ENCODE results near the gene NUBP1. TPM values are rescaled to one million over a fixed set of nuclear protein-coding genes. Genes with fewer than 3 reads are reported as not detected.

Gene NUBP1
- total RNA-seq, 2 experiments from 2014 or later: 24.9 to 28.4 TPM

- DNase-seq: no peak
- no peak for ATAC-seq
- H3K27ac Mint-ChIP-seq: no peak overlapping the region
- no peaks in the 10 kb centered on the region for H3K9me3 Mint-ChIP-seq (ENCODE audit: insufficient read depth)
- ChIA-PET CTCF (interaction anchor here (1.1 kb wide), 1 partner anchor 16 kb away, joined by 3 read pairs; no protein-coding TSS in a partner anchor), POLR2A (interaction anchor here (0.5 to 1.0 kb wide), 2 partner anchors 100 to 165 kb away, joined by 3 read pairs; no protein-coding TSS in a partner anchor)
- H3K27me3 Mint-ChIP-seq (ENCODE audit: low read depth): no peaks in the 10 kb centered on the region
- peaks cover 13% of the 10 kb centered on the region for H3K4me1 Mint-ChIP-seq (ENCODE audit: low read depth)
- H3K36me3 Mint-ChIP-seq (ENCODE audit: low read depth): peaks cover 19% of the 10 kb centered on the region
- H3K4me3 Mint-ChIP-seq: no peak overlapping the region
These were observed 9.3 kb downstream of the NUBP1 start for GRCh38 chr16:10752843-10753523.

GRCh38 chr16:10753670-10754069 lies 10.0 kb downstream of the NUBP1 start:
- H3K9me3 Mint-ChIP-seq (ENCODE audit: insufficient read depth): no peaks in the 10 kb centered on the region
- peaks cover 18% of the 10 kb centered on the region for H3K36me3 Mint-ChIP-seq (ENCODE audit: low read depth)
- H3K27me3 Mint-ChIP-seq (ENCODE audit: low read depth): no peaks in the 10 kb centered on the region
- H3K4me1 Mint-ChIP-seq (ENCODE audit: low read depth): peaks cover 13% of the 10 kb centered on the region
- H3K27ac Mint-ChIP-seq: no peak overlapping the region
- no peak overlapping the region for H3K4me3 Mint-ChIP-seq
- ChIA-PET POLR2A (interaction anchor here (0.5 kb wide), 1 partner anchor 100 kb away, joined by 3 read pairs; no protein-coding TSS in a partner anchor), CTCF (no interaction called here)
- ATAC-seq (no peak), DNase-seq (no peak)

GRCh38 chr16:10754941-10755340 lies 11.3 kb downstream of the NUBP1 start:
- Mint-ChIP-seq H3K4me3 (no peak overlapping the region), H3K4me1 (ENCODE audit: low read depth) (peaks cover 8% of the 10 kb centered on the region), H3K36me3 (ENCODE audit: low read depth) (peaks cover 22% of the 10 kb centered on the region), H3K27me3 (ENCODE audit: low read depth) (no peaks in the 10 kb centered on the region), H3K9me3 (ENCODE audit: insufficient read depth) (no peaks in the 10 kb centered on the region), H3K27ac (no peak overlapping the region)
- POLR2A ChIA-PET: no interaction called here
- ATAC-seq (no peak), DNase-seq (no peak)
- CTCF ChIA-PET: interaction anchor here (1.0 to 1.4 kb wide), 2 partner anchors 11 to 164 kb away, joined by 3 read pairs; partner anchors contain the start of gene NUBP1

DNA sequence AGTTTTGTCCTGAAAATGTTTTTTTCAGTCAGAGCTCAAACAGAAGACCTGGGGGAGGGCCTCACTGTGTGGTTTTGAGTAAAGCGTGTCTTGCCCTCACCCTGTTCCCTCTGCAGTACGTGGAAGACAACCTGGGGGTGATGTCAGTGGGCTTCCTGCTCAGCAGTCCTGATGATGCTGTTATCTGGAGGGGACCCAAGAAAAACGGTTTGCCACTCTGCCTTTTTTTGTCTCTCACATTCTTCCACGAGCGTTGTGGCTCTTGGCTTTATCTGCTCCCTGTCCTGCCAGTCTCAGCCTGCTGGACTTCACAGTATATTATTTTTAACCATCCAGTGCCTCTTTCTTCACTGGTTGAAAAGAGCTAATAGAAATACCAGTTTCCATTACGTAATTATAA lies 12.9 kb downstream of the NUBP1 start:
- Mint-ChIP-seq H3K4me1 (ENCODE audit: low read depth) (peaks cover 8% of the 10 kb centered on the region), H3K27me3 (ENCODE audit: low read depth) (no peaks in the 10 kb centered on the region), H3K9me3 (ENCODE audit: insufficient read depth) (no peaks in the 10 kb centered on the region), H3K36me3 (ENCODE audit: low read depth) (peaks cover 30% of the 10 kb centered on the region), H3K4me3 (no peak overlapping the region), H3K27ac (no peak overlapping the region)
- ChIA-PET CTCF (interaction anchor here (0.9 kb wide), 1 partner anchor 19 kb away, joined by 3 read pairs; no protein-coding TSS in a partner anchor), POLR2A (no interaction called here)
- DNase-seq (no peak), ATAC-seq (no peak)

GRCh38 chr16:10760858-10761257 lies 17.2 kb downstream of the NUBP1 start:
- H3K4me1 Mint-ChIP-seq (ENCODE audit: low read depth): peaks cover 15% of the 10 kb centered on the region
- H3K9me3 Mint-ChIP-seq (ENCODE audit: insufficient read depth): no peaks in the 10 kb centered on the region
- POLR2A ChIA-PET: no interaction called here
- CTCF ChIA-PET: interaction anchor here (1.0 kb wide), 1 partner anchor 158 kb away, joined by 3 read pairs; no protein-coding TSS in a partner anchor
- DNase-seq (no peak), ATAC-seq (no peak)
- H3K27ac Mint-ChIP-seq: no peak overlapping the region
- peaks cover 56% of the 10 kb centered on the region for H3K36me3 Mint-ChIP-seq (ENCODE audit: low read depth)
- H3K27me3 Mint-ChIP-seq (ENCODE audit: low read depth): no peaks in the 10 kb centered on the region
- H3K4me3 Mint-ChIP-seq: no peak overlapping the region

DNA sequence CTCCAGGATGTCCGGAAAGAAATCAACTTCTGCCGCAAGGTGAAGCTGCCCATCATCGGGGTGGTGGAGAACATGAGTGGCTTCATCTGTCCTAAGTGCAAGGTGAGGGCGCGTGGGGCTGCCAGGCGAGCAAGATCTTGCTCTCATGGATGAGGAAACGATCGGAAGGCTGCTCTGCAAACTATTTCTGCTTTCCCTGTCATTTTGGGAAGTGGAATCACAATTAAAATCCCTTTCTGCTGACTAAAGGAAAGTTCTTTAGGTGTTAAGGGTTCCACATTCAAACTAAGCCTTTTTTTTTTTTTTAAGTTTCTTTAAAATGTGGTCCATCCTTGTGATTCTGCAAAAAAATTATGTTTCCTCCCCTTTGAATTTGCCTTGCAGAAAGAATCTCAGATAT lies 17.7 kb downstream of the NUBP1 start:
- DNase-seq (no peak), ATAC-seq (no peak)
- POLR2A ChIA-PET: no interaction called here
- peaks cover 19% of the 10 kb centered on the region for H3K4me1 Mint-ChIP-seq (ENCODE audit: low read depth)
- H3K36me3 Mint-ChIP-seq (ENCODE audit: low read depth): peaks cover 56% of the 10 kb centered on the region
- no peak overlapping the region for H3K27ac Mint-ChIP-seq
- no peak overlapping the region for H3K4me3 Mint-ChIP-seq
- CTCF ChIA-PET: interaction anchor here (1.0 kb wide), 1 partner anchor 157 kb away, joined by 3 read pairs; no protein-coding TSS in a partner anchor
- H3K9me3 Mint-ChIP-seq (ENCODE audit: insufficient read depth): no peaks in the 10 kb centered on the region
- no peaks in the 10 kb centered on the region for H3K27me3 Mint-ChIP-seq (ENCODE audit: low read depth)

DNA sequence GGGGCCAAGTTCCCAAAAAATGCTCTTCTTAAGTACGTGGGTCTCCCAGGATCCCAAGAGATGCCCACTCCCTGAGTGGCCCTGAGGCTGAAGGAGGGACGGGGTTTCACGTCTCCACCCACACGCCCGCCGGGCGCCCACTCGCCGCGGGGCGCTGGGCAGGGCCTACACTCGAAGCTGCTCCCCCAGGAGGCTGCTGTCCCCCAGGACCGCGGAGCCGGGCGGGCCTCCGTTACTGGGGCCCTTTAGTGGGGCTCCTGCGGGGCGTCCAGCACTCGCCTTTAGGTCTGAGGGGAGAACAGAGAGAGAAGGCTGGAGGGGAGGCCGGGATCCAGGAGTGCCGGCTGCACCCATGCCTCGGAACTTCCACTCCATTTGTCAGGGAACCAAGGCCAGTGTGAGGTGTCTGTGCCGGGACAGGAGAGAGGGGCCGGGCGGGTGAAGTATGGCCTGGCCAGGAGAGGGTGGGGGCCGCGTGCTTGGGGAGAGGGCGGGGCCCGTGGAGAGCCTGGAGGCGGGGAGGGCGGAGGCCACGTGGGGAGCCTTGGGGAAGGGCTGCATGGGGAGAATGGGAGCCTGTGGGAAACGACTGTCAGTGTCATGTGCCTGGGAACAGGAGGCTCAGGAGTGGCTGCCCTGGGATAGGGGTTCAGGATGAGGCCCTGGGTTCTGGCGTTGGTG lies 18.8 kb downstream of the NUBP1 start:
- DNase-seq (no peak), ATAC-seq (no peak)
- POLR2A ChIA-PET: interaction anchor here (0.6 kb wide), 1 partner anchor 150 kb away, joined by 3 read pairs; no protein-coding TSS in a partner anchor
- CTCF ChIA-PET: no interaction called here
- H3K4me1 Mint-ChIP-seq (ENCODE audit: low read depth): peaks cover 20% of the 10 kb centered on the region
- peaks cover 55% of the 10 kb centered on the region for H3K36me3 Mint-ChIP-seq (ENCODE audit: low read depth)
- H3K27me3 Mint-ChIP-seq (ENCODE audit: low read depth): no peaks in the 10 kb centered on the region
- H3K9me3 Mint-ChIP-seq (ENCODE audit: insufficient read depth): no peaks in the 10 kb centered on the region
- no peak overlapping the region for H3K27ac Mint-ChIP-seq
- H3K4me3 Mint-ChIP-seq: no peak overlapping the region

DNA sequence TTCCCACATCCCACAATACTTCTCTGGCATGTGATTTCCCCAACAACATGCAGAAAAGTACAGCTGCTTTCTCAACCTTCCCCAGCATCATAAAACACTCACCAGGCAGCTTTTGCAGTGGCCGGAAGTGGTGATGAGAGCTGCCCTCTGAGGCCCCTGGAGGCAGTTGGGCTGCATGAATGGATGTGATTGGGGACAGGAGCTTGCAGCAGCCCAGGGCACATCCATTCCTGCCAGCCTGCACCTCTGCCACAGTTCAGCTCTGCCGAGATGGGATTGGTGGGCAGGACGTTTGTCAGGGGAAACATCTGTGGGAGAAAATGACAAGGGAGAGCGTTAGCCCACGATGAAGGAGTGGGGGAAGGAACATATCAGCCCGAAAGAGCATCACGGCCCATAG lies 19.8 kb downstream of the NUBP1 start:
- POLR2A ChIA-PET: no interaction called here
- H3K36me3 Mint-ChIP-seq (ENCODE audit: low read depth): peaks cover 51% of the 10 kb centered on the region

DNA sequence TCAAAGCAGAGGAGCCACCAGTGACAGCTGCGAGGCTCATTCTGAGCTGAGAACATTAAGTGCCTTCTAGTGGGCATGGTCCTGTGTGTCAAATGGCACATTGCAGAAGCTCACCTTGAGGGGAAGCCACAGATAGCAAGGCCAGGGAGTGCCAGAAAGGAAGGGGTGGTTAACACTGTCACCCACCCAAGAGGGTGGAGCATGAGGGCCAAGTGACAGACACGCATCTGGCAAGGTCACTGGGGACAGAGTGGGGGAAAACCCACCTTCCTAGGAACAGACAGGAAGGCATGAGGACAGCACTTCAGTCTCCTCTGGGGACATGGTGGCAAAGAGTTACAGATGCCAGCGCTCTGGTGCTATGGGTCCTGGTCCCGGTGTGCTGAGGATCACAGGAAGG lies 22.1 kb downstream of the NUBP1 start:
- DNase-seq: peak; percentile 41
- peak overlapping the region; percentile 57 for H3K27ac Mint-ChIP-seq
- ChIA-PET POLR2A (interaction anchor here (1.1 kb wide), 1 partner anchor 113 kb away, joined by 4 read pairs; no protein-coding TSS in a partner anchor), CTCF (interaction anchor here (1.1 kb wide), 1 partner anchor 153 kb away, joined by 3 read pairs; no protein-coding TSS in a partner anchor)
- no peaks in the 10 kb centered on the region for H3K27me3 Mint-ChIP-seq (ENCODE audit: low read depth)
- H3K4me1 Mint-ChIP-seq (ENCODE audit: low read depth): peaks cover 21% of the 10 kb centered on the region
- no peaks in the 10 kb centered on the region for H3K9me3 Mint-ChIP-seq (ENCODE audit: insufficient read depth)
- H3K36me3 Mint-ChIP-seq (ENCODE audit: low read depth): peaks cover 42% of the 10 kb centered on the region
- peak overlapping the region; percentile 8 for H3K4me3 Mint-ChIP-seq
- ATAC-seq: peak; percentile 76

More for the DNA sequence above, 19.8 kb downstream of the NUBP1 start:
- CTCF ChIA-PET: no interaction called here
- Mint-ChIP-seq H3K4me3 (no peak overlapping the region), H3K27me3 (ENCODE audit: low read depth) (no peaks in the 10 kb centered on the region), H3K9me3 (ENCODE audit: insufficient read depth) (no peaks in the 10 kb centered on the region), H3K4me1 (ENCODE audit: low read depth) (peaks cover 20% of the 10 kb centered on the region), H3K27ac (no peak overlapping the region)
- ATAC-seq (no peak), DNase-seq (no peak)

DNA sequence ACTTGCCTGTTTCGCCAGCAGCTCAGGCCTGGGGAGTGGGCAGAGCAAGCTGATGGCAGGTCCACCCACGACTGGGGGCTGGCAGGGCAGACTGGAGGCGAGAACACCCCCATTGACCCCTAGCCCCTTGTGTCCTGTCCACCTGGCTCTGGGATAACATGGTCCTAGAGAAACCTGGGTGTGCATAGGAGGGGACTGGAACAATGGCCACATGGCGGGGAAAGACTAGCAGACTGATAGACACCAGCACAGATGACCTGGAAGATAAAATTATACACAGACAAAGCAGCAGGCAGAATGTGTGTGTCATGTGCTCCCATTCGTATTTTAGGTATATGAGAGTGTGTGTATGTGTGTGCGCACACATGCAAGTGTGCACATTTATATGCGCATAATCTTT lies 23.5 kb downstream of the NUBP1 start:
- Mint-ChIP-seq H3K27me3 (ENCODE audit: low read depth) (peaks cover 2% of the 10 kb centered on the region), H3K4me3 (no peak overlapping the region), H3K36me3 (ENCODE audit: low read depth) (peaks cover 34% of the 10 kb centered on the region), H3K27ac (no peak overlapping the region), H3K9me3 (ENCODE audit: insufficient read depth) (no peaks in the 10 kb centered on the region), H3K4me1 (ENCODE audit: low read depth) (peaks cover 25% of the 10 kb centered on the region)
- DNase-seq: no peak
- POLR2A ChIA-PET: no interaction called here
- CTCF ChIA-PET: no interaction called here
- ATAC-seq: no peak

GRCh38 chr16:10769381-10769780 lies 25.7 kb downstream of the NUBP1 start:
- ChIA-PET CTCF (no interaction called here), POLR2A (no interaction called here)
- H3K4me1 Mint-ChIP-seq (ENCODE audit: low read depth): peaks cover 23% of the 10 kb centered on the region
- no peak for DNase-seq
- no peak overlapping the region for H3K4me3 Mint-ChIP-seq
- peaks cover 10% of the 10 kb centered on the region for H3K27me3 Mint-ChIP-seq (ENCODE audit: low read depth)
- no peak overlapping the region for H3K27ac Mint-ChIP-seq
- no peak for ATAC-seq
- peaks cover 14% of the 10 kb centered on the region for H3K36me3 Mint-ChIP-seq (ENCODE audit: low read depth)
- no peaks in the 10 kb centered on the region for H3K9me3 Mint-ChIP-seq (ENCODE audit: insufficient read depth)

GRCh38 chr16:10770907-10771306 lies 27.3 kb downstream of the NUBP1 start:
- CTCF ChIA-PET: interaction anchor here (0.8 to 1.0 kb wide), 2 partner anchors 98 to 108 kb away, joined by 3 read pairs; no protein-coding TSS in a partner anchor
- H3K27ac Mint-ChIP-seq: peak overlapping the region; percentile 30
- no peaks in the 10 kb centered on the region for H3K9me3 Mint-ChIP-seq (ENCODE audit: insufficient read depth)
- peaks cover 3% of the 10 kb centered on the region for H3K36me3 Mint-ChIP-seq (ENCODE audit: low read depth)
- DNase-seq (peak; percentile 41), ATAC-seq (peak; percentile 72)
- H3K27me3 Mint-ChIP-seq (ENCODE audit: low read depth): peaks cover 20% of the 10 kb centered on the region
- peaks cover 15% of the 10 kb centered on the region for H3K4me1 Mint-ChIP-seq (ENCODE audit: low read depth)
- no peak overlapping the region for H3K4me3 Mint-ChIP-seq
- POLR2A ChIA-PET: no interaction called here

Measured in activated CD8-positive, alpha-beta T cell treated with anti-CD3 and anti-CD28 coated beads, Interleukin-2, amount 10 ng/mL, durations not matched to agents 7 days and 5 days (primary cell).